ENCODE results near the gene E2F6.

GRCh38 chr2:11430729-11431128, 35.2 kb downstream of the E2F6 start:
- no peak for TF ChIP-seq YY1 (IDR thresholded peaks at IDR 0.05; ENCODE audit: low read depth)
- TF ChIP-seq EP300 (IDR thresholded peaks at IDR 0.05; ENCODE audit: borderline replicate concordance) = no peak

Data from Ishikawa (cell line).